Measurements from ENCODE around the gene PTPRO.

PTPRO gene
- 0.52 to 16.2 reads per million in 2 experiments for total RNA-seq

GRCh38 chr12:15322164-15323061 is at the start of gene PTPRO:
PTPRO (plus strand) TSS chr12:15322508.
- DNase-seq (ENCODE audit: low read depth) = no peak

GRCh38 chr12:15273896-15274295 is 48.4 kb upstream of the PTPRO start:
- no peak for DNase-seq (ENCODE audit: low read depth)

GRCh38 chr12:15274561-15274967 is 47.7 kb upstream of the PTPRO start:
- DNase-seq (ENCODE audit: low read depth) = no peak

- no peak for DNase-seq (ENCODE audit: low read depth)
Observed at GRCh38 chr12:15276088-15276698, 46.1 kb upstream of the PTPRO start.

- no peak for DNase-seq (ENCODE audit: low read depth)
Observed at GRCh38 chr12:15278816-15279658, 43.3 kb upstream of the PTPRO start.

- DNase-seq (ENCODE audit: low read depth) = no peak
Observed at GRCh38 chr12:15280930-15281329, 41.4 kb upstream of the PTPRO start.

GRCh38 chr12:15289192-15289591 is 33.1 kb upstream of the PTPRO start:
- DNase-seq (ENCODE audit: low read depth) = no peak

GRCh38 chr12:15293731-15294130 is 28.6 kb upstream of the PTPRO start:
- no peak for DNase-seq (ENCODE audit: low read depth)

- DNase-seq (ENCODE audit: low read depth) = no peak
Observed at GRCh38 chr12:15299947-15300346, 22.4 kb upstream of the PTPRO start.

- DNase-seq (ENCODE audit: low read depth) = no peak
Observed at GRCh38 chr12:15304296-15304695, 18.0 kb upstream of the PTPRO start.

GRCh38 chr12:15306605-15307004 is 15.7 kb upstream of the PTPRO start:
- DNase-seq (ENCODE audit: low read depth) = no peak

- DNase-seq (ENCODE audit: low read depth) = no peak
Observed at GRCh38 chr12:15307079-15307478, 15.2 kb upstream of the PTPRO start.

GRCh38 chr12:15318841-15319240 is 3.5 kb upstream of the PTPRO start:
- DNase-seq (ENCODE audit: low read depth) = no peak

GRCh38 chr12:15320881-15321280 is 1.4 kb upstream of the PTPRO start:
- no peak for DNase-seq (ENCODE audit: low read depth)

- no peak for DNase-seq (ENCODE audit: low read depth)
Observed at GRCh38 chr12:15323480-15323879, 1.2 kb downstream of the PTPRO start.

GRCh38 chr12:15329891-15330290 is 7.6 kb downstream of the PTPRO start:
- DNase-seq (ENCODE audit: low read depth) = no peak

GRCh38 chr12:15334225-15334624 is 11.9 kb downstream of the PTPRO start:
- no peak for DNase-seq (ENCODE audit: low read depth)

GRCh38 chr12:15335959-15336358 is 13.7 kb downstream of the PTPRO start:
- no peak for DNase-seq (ENCODE audit: low read depth)

GRCh38 chr12:15336768-15337553 is 14.7 kb downstream of the PTPRO start:
- no peak for DNase-seq (ENCODE audit: low read depth)

GRCh38 chr12:15341371-15341770 is 19.1 kb downstream of the PTPRO start:
- DNase-seq (ENCODE audit: low read depth) = no peak

- DNase-seq (ENCODE audit: low read depth) = no peak
Observed at GRCh38 chr12:15344561-15344960, 22.3 kb downstream of the PTPRO start.

GRCh38 chr12:15346488-15346887 is 24.2 kb downstream of the PTPRO start:
- DNase-seq (ENCODE audit: low read depth) = no peak
